ENCODE results near the gene AUH.

The AUH gene

DNA sequence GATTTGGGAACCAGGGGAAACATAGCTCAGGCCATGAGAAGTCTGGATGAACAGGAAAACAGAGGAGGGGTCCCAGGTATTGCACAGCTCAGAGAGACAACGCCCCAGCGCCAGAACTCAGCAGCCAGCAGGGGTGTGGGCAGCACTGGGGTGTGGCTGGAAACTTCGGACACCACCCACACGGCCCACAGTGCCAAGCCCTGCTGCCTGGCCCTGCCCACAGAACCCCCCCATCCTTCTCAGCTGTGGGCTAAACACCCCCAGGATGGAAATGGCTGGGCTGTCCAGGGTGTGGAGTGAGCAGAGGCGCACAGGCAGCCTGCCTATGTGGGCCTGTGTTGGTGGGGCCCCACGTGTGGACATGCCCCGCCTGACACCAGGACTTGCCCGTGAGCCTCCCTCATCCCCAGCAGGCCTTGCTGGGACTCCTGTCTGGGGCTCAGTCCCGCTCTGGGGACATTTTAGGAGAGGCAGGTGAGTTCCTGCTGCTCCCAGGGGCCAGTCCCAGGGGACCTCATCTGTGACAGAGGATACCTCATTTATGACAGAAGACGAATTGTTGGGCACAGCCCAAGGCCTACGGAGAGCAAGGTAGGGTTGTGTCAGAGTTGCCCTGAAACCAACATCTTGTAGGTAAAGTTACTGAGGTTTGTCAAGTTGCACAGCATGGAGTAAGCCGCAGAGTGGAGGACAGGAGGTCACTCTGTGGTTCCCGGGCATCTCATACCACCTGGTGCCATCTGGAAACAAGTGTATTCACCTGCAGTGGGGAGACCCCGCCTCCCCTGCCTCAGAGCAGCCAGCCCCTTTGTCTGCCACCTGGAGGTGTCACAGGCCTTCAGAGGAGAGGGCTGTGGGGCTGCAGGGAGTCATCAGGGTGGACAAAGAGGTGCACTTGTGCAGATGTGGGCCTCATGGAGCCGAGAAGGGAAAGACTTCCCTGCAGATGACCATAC, 183.2 kb downstream of the AUH start:
- H3K36me3 ChIP-seq (replicated peaks; ENCODE audit: low read depth, low read length) = no peaks in the 10 kb centered on the region
- H3K4me1 ChIP-seq (ENCODE audit: low read length) = no peaks in the 10 kb centered on the region
- H3K4me2 ChIP-seq (ENCODE audit: low read length) = no peak overlapping the region
- no peak overlapping the region for H3K9ac ChIP-seq (ENCODE audit: low read length)
- H3K27ac ChIP-seq (ENCODE audit: low read length) = no peak overlapping the region
- H3K4me3 ChIP-seq (ENCODE audit: low read length) = no peak overlapping the region
- peaks cover 2% of the 10 kb centered on the region; the same call in 1 of the 2 replicates for H4K20me1 ChIP-seq (ENCODE audit: insufficient read depth, low read length)
- no peak for TF ChIP-seq EZH2phosphoT487 (IDR thresholded peaks at IDR 0.05; ENCODE audit: low read depth)
- TF ChIP-seq, protein P1, sequence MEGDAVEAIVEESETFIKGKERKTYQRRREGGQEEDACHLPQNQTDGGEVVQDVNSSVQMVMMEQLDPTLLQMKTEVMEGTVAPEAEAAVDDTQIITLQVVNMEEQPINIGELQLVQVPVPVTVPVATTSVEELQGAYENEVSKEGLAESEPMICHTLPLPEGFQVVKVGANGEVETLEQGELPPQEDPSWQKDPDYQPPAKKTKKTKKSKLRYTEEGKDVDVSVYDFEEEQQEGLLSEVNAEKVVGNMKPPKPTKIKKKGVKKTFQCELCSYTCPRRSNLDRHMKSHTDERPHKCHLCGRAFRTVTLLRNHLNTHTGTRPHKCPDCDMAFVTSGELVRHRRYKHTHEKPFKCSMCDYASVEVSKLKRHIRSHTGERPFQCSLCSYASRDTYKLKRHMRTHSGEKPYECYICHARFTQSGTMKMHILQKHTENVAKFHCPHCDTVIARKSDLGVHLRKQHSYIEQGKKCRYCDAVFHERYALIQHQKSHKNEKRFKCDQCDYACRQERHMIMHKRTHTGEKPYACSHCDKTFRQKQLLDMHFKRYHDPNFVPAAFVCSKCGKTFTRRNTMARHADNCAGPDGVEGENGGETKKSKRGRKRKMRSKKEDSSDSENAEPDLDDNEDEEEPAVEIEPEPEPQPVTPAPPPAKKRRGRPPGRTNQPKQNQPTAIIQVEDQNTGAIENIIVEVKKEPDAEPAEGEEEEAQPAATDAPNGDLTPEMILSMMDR (IDR thresholded peaks at IDR 0.05; ENCODE audit: low read depth, low read length) = no peak
- H3K79me2 ChIP-seq (ENCODE audit: low read length) = no peaks in the 10 kb centered on the region
- no peak overlapping the region for H2AFZ ChIP-seq (ENCODE audit: low read depth, low read length)
- H3K9me3 ChIP-seq (ENCODE audit: insufficient read depth, low read length) = no peaks in the 10 kb centered on the region
- H3K27me3 ChIP-seq (ENCODE audit: low read depth, low read length) = peaks cover 23% of the 10 kb centered on the region

DNA sequence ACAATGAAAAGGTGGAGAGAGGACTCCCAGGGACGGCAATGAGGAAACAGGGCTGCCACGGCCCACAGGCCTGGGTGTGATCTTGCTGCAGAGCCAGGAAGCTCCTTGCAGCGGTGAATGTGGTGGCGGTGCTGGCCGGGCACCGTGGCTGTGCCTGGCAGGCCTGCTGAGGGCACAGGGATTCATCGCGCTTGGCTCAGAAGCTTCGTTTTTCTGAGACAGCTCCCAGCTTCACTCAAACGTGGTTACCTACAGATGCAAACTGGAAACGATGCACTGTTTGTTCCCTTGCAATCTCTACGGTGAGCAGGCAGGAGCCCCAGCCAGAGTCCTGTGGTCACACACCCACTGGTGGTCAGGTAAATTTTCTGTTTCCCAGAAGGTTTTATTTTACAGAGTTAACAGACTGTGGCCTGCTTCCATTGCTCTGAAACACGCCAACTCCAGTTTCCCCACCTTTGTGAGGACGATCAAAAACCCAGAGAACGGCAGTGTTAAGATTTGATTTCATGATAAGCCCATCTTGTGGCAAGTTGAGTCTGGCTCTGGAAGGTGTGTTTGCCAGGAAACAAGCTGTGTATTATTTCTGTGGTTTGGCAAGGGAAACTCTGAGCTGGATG, 183.9 kb downstream of the AUH start:
- Histone ChIP-seq H3K9me3 (ENCODE audit: insufficient read depth, low read length) (no peaks in the 10 kb centered on the region), H3K4me3 (ENCODE audit: low read length) (no peak overlapping the region), H3K4me1 (ENCODE audit: low read length) (no peaks in the 10 kb centered on the region), H3K27ac (ENCODE audit: low read length) (no peak overlapping the region), H2AFZ (ENCODE audit: low read depth, low read length) (no peak overlapping the region), H3K9ac (ENCODE audit: low read length) (no peak overlapping the region), H3K4me2 (ENCODE audit: low read length) (no peak overlapping the region), H3K79me2 (ENCODE audit: low read length) (no peaks in the 10 kb centered on the region), H3K36me3 (replicated peaks; ENCODE audit: low read depth, low read length) (no peaks in the 10 kb centered on the region), H4K20me1 (ENCODE audit: insufficient read depth, low read length) (peaks cover 2% of the 10 kb centered on the region; the same call in 1 of the 2 replicates), H3K27me3 (ENCODE audit: low read depth, low read length) (peaks cover 24% of the 10 kb centered on the region)
- TF ChIP-seq, protein P1 (IDR thresholded peaks at IDR 0.05; ENCODE audit: low read depth, low read length) = no peak
- no peak for TF ChIP-seq EZH2phosphoT487 (IDR thresholded peaks at IDR 0.05; ENCODE audit: low read depth)

DNA sequence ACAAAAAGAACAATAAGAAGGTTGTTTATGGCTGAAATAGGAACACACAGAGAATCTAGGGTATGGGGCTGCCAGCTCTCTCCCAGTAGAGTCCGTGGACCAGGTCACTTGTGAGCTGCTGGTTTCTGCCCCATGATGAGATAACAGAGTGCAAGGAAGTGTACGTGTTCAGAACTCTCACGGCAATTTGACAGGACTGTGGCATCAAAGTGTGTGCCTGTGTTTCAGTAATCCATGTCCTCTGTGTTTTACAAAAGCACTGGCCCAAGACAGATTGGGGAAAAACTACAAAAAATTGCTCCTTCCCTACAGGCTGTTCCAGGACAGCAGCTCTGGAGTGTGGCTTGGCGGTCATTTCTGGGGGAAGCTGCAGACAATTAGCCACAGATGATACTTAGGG, 184.6 kb downstream of the AUH start:
- H3K9me3 ChIP-seq (ENCODE audit: insufficient read depth, low read length) = no peaks in the 10 kb centered on the region
- TF ChIP-seq EZH2phosphoT487 (IDR thresholded peaks at IDR 0.05; ENCODE audit: low read depth) = no peak
- peaks cover 23% of the 10 kb centered on the region for H3K27me3 ChIP-seq (ENCODE audit: low read depth, low read length)
- no peak overlapping the region for H2AFZ ChIP-seq (ENCODE audit: low read depth, low read length)
- no peaks in the 10 kb centered on the region for H3K4me1 ChIP-seq (ENCODE audit: low read length)
- H4K20me1 ChIP-seq (ENCODE audit: insufficient read depth, low read length) = peaks cover 2% of the 10 kb centered on the region; the same call in 1 of the 2 replicates
- no peaks in the 10 kb centered on the region for H3K79me2 ChIP-seq (ENCODE audit: low read length)
- no peak overlapping the region for H3K4me3 ChIP-seq (ENCODE audit: low read length)
- no peak overlapping the region for H3K4me2 ChIP-seq (ENCODE audit: low read length)
- no peak overlapping the region for H3K9ac ChIP-seq (ENCODE audit: low read length)
- no peak overlapping the region for H3K27ac ChIP-seq (ENCODE audit: low read length)
- no peaks in the 10 kb centered on the region for H3K36me3 ChIP-seq (replicated peaks; ENCODE audit: low read depth, low read length)

DNA sequence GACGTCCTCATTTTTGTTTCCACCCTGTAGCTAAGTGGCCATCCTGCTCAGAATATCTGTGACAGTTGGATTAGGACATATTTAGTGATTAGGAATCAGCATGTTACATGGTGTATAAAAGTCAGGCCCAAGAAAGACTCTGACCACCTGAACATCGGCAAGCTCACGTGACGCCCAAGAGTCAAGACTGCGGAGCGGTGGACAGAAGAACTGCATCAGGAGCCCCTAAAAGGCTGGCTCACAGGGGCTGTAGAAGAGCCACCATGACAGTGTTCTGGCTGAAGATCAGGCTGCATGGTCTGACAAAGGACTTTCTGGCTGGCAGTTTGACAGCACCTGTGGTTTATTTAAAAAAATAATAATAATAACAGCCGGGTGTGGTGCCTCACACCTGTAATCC, 185.3 kb downstream of the AUH start:
- Histone ChIP-seq H2AFZ (ENCODE audit: low read depth, low read length) (no peak overlapping the region), H3K4me1 (ENCODE audit: low read length) (no peaks in the 10 kb centered on the region)

More for the DNA sequence above, 185.3 kb downstream of the AUH start:
- Histone ChIP-seq H3K27ac (ENCODE audit: low read length) (no peak overlapping the region), H3K9ac (ENCODE audit: low read length) (no peak overlapping the region), H3K27me3 (ENCODE audit: low read depth, low read length) (peaks cover 23% of the 10 kb centered on the region), H3K4me3 (ENCODE audit: low read length) (no peak overlapping the region), H3K36me3 (replicated peaks; ENCODE audit: low read depth, low read length) (no peaks in the 10 kb centered on the region), H3K4me2 (ENCODE audit: low read length) (no peak overlapping the region), H4K20me1 (ENCODE audit: insufficient read depth, low read length) (peaks cover 2% of the 10 kb centered on the region; the same call in 1 of the 2 replicates), H3K79me2 (ENCODE audit: low read length) (no peaks in the 10 kb centered on the region), H3K9me3 (ENCODE audit: insufficient read depth, low read length) (0 out of 2 replicates have a peak, but pooled peaks cover 1% of the 10 kb centered on the region)
- TF ChIP-seq EZH2phosphoT487 (IDR thresholded peaks at IDR 0.05; ENCODE audit: low read depth) = no peak
- TF ChIP-seq, protein P1 (IDR thresholded peaks at IDR 0.05; ENCODE audit: low read depth, low read length) = no peak
